Body of pancreas (tissue), 4 donors: Measurements from ENCODE around the gene COL4A2.

Experiments
- POLR2A ChIP-seq, 3 donors: fragments of 450-650 bp; IDR thresholded peaks; one replicate each; pipeline ENCODE4 v1.6.1; 2016; ENCODE audit warnings: antibody characterized with exemption in 3 of 3, mild to moderate bottlenecking in 2 of 3
- TF ChIP-seq, protein P1 (sequence below), 7 experiments: fragments of 450-650 bp in 4 of 7; fragments of 200-600 bp in 3 of 7; sonication (generic) in 3 of 7; IDR thresholded peaks; one replicate each; pipeline ENCODE4 v1.5.1; 2016 to 2019; ENCODE audit warnings: antibody characterized with exemption in 7 of 7

- TF ChIP-seq, protein P1, sequence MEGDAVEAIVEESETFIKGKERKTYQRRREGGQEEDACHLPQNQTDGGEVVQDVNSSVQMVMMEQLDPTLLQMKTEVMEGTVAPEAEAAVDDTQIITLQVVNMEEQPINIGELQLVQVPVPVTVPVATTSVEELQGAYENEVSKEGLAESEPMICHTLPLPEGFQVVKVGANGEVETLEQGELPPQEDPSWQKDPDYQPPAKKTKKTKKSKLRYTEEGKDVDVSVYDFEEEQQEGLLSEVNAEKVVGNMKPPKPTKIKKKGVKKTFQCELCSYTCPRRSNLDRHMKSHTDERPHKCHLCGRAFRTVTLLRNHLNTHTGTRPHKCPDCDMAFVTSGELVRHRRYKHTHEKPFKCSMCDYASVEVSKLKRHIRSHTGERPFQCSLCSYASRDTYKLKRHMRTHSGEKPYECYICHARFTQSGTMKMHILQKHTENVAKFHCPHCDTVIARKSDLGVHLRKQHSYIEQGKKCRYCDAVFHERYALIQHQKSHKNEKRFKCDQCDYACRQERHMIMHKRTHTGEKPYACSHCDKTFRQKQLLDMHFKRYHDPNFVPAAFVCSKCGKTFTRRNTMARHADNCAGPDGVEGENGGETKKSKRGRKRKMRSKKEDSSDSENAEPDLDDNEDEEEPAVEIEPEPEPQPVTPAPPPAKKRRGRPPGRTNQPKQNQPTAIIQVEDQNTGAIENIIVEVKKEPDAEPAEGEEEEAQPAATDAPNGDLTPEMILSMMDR (IDR thresholded peaks at IDR 0.05) = no peak
- TF ChIP-seq POLR2A (IDR thresholded peaks at IDR 0.05) = no peak
These were observed 19.3 kb downstream of the COL4A2 start for GRCh38 chr13:110326263-110326904.
